ENCODE results near the gene MAVS. TPM values are rescaled to one million over a fixed set of nuclear protein-coding genes. Genes with fewer than 3 reads are reported as not detected.

MAVS gene
- total RNA-seq, 1 experiment from 2014 or later = 24.2 TPM

DNA sequence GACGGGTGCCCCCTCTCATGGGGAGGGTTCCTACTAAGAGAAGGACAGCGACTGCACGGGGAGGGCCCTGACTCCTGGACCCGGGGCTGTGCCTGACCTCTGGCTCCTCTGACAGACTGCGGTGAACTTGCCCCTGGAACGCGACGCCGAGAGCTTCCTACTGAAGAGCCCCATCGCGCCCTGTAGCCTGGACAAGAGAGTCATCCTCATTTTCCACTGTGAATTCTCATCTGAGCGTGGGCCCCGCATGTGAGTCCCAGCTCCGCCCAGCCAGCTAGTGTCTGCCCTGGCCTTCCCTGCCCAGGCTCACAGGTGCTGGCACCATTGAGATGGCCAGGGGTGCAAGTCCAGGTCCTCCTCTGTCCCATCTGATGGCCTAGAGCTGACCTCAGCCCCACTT is 43.3 kb upstream of the MAVS start:
- Histone ChIP-seq H2BK20ac (ENCODE audit: low read depth, low read length, poor library complexity, severe bottlenecking) (no peak overlapping the region), H3K27ac (ENCODE audit: insufficient read length, low read depth, low read length) (no peak overlapping the region), H3K4ac (ENCODE audit: low read depth, low read length) (no peak overlapping the region), H2BK5ac (ENCODE audit: insufficient read length, low read length) (no peak overlapping the region), H3K27me3 (ENCODE audit: insufficient read depth, low read length) (no peaks in the 10 kb centered on the region), H2AFZ (ENCODE audit: low read length) (no peak overlapping the region), H3K4me2 (ENCODE audit: insufficient read depth, insufficient read length, low read length) (no peak overlapping the region), H3K56ac (ENCODE audit: insufficient read length, low read depth, low read length) (no peak overlapping the region), H3K79me1 (ENCODE audit: insufficient read depth, low read depth, low read length, poor library complexity, severe bottlenecking) (no peaks in the 10 kb centered on the region), H3K18ac (ENCODE audit: insufficient read length, low read depth, low read length) (no peak overlapping the region), H2BK120ac (ENCODE audit: low read depth, low read length, poor library complexity, severe bottlenecking) (no peak overlapping the region), H3K9ac (ENCODE audit: extremely low read depth, insufficient read length, low read length) (no peak overlapping the region), H2BK12ac (ENCODE audit: insufficient read length, low read depth, low read length) (no peak overlapping the region), H2BK15ac (ENCODE audit: low read depth, low read length) (no peak overlapping the region), H3K14ac (ENCODE audit: insufficient read depth, low read length) (no peak overlapping the region), H3K4me1 (ENCODE audit: insufficient read depth, low read length) (peaks cover 3% of the 10 kb centered on the region), H3K79me2 (ENCODE audit: insufficient read depth, low read length) (no peaks in the 10 kb centered on the region), H4K20me1 (ENCODE audit: control insufficient read depth, insufficient read depth, insufficient read length) (no peaks in the 10 kb centered on the region), H4K91ac (ENCODE audit: insufficient read length, low read depth, low read length) (no peak overlapping the region), H3K9me3 (ENCODE audit: control insufficient read depth, low read depth, low read length) (no peaks in the 10 kb centered on the region), H4K8ac (replicated peaks; ENCODE audit: insufficient read length, low read depth, low read length) (no peak overlapping the region), H3K23ac (ENCODE audit: insufficient read length, low read depth, low read length) (no peak overlapping the region), H4K5ac (ENCODE audit: insufficient read length, low read depth, low read length) (no peak overlapping the region), H2AK5ac (ENCODE audit: insufficient read length, low read length) (no peak overlapping the region), H3K23me2 (ENCODE audit: insufficient read length, low read depth, low read length, poor library complexity, severe bottlenecking) (peaks cover 8% of the 10 kb centered on the region), H3T11ph (ENCODE audit: low read length) (no peak overlapping the region)
- DNase-seq = no peak
- Mint-ChIP-seq H3K4me1 (peaks cover 40 to 58% of the 10 kb centered on the region in 2 experiments), H3K9me3 (no peaks in the 10 kb centered on the region), H3K4me3 (no peak overlapping the region; a peak in 1 of 5 replicates), H3K27me3 (ENCODE audit: low read depth) (peaks cover 2% of the 10 kb centered on the region), H3K27ac (no peak overlapping the region), H3K36me3 (ENCODE audit: insufficient read depth in 1 of 3, low read depth in 3 of 3) (peaks cover 32 to 55% (median 47%) of the 10 kb centered on the region in 3 experiments)
- TF ChIP-seq, protein P1, sequence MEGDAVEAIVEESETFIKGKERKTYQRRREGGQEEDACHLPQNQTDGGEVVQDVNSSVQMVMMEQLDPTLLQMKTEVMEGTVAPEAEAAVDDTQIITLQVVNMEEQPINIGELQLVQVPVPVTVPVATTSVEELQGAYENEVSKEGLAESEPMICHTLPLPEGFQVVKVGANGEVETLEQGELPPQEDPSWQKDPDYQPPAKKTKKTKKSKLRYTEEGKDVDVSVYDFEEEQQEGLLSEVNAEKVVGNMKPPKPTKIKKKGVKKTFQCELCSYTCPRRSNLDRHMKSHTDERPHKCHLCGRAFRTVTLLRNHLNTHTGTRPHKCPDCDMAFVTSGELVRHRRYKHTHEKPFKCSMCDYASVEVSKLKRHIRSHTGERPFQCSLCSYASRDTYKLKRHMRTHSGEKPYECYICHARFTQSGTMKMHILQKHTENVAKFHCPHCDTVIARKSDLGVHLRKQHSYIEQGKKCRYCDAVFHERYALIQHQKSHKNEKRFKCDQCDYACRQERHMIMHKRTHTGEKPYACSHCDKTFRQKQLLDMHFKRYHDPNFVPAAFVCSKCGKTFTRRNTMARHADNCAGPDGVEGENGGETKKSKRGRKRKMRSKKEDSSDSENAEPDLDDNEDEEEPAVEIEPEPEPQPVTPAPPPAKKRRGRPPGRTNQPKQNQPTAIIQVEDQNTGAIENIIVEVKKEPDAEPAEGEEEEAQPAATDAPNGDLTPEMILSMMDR (conservative IDR thresholded peaks at IDR 0.05) = no peak
- WGBS (ENCODE audit: extremely low coverage, insufficient read length, low lambda C conversion rate) = no CpG with 5 or more reads among the region's 14 CpGs
